Retina (tissue), 1 donor: ENCODE data around the gene SMIM44.

Source experiments
- DNase-seq: peaks from one replicate; pipeline ENCODE4 v3.0.0-alpha.2; 2016

Gene SMIM44

DNA sequence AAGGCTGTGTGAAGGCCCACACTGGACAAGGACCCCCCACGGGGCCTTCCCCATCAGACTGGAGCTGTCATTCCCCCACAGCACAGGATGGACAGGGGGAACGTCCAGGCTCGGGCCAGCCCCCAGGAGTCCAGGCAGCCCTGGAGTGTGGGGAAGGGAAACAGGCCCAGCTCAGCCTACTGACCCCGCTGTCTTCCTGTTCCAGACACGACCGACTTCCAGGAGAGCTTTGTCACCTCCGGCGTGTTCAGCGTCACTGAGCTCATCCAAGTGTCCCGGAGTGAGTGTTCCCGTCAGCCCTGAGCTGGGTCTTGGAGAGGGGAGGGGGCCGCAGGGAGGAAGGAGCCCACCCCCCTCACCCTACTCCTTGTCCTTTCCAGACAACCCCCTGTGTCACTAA, 49.9 kb downstream of the SMIM44 start:
- no peak for DNase-seq
